GM21723 (cell line): ENCODE results near the gene FERMT3.

Experiments
- ATAC-seq: cut with Tn5 transposase; IDR thresholded peaks from one replicate; pipeline ENCODE4 v1.9.1; 2021; ENCODE audit warnings: mild to moderate bottlenecking, moderate library complexity; ENCODE audit not compliant: unreplicated experiment

Gene FERMT3

GRCh38 chr11:64262271-64263002 lies 55.9 kb downstream of the FERMT3 start:
- no peak for ATAC-seq

DNA sequence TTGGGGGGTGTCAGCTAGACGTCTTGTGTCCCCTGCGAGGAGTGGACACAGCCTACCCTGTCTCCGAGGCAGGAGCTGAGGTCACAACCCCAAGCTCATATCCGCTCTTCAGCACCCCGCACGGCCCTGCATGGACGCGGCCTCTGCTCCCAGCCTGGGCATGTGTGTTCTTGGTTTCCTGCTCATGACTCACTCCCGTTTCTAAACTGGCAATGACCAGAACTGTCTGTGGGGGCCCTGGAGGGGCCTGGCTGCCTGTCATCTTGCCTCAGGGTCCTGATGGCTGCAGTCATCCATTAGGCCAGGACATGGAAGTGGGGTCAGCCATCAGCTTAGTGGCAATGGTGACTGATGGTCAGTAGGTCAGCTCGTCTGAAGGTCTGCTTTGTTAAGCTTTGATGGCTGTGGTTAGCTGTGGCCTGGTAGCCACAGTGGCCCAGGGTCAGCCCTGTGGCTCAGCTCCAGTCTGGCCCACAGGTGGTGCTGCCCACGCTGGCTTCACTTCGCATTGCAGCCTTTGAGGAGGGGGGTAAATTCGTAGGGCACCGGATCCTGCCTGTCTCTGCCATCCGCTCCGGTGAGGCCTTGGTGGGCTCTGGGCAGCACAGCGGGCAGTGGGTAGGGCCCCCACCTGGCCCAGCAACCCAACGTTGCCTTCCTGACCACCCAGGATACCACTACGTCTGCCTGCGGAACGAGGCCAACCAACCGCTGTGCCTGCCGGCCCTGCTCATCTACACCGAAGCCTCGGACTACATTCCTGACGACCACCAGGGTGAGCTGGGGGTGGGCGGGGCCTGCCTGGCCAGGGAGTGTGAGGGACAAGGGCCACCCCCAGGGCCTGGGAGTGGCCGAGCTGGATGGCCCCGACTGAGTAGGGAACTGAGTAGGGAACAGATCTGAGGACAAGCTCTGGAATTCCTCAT lies 56.8 kb downstream of the FERMT3 start:
- no peak for ATAC-seq

DNA sequence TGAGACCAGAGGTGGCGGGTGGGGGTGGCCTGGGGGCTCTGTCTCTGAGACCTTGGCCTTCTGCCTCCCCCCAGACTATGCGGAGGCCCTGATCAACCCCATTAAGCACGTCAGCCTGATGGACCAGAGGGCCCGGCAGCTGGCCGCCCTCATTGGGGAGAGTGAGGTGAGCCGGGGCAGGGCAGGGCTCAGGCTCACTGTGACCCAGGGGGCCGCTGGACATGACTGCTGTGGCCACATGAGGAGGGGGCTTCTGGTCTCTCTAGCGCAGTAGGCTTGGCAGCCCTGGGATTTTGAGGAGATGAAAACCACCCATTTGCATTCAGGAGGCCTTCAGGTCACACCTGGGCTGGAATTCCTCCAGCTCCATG lies 57.4 kb downstream of the FERMT3 start:
- ATAC-seq = no peak

DNA sequence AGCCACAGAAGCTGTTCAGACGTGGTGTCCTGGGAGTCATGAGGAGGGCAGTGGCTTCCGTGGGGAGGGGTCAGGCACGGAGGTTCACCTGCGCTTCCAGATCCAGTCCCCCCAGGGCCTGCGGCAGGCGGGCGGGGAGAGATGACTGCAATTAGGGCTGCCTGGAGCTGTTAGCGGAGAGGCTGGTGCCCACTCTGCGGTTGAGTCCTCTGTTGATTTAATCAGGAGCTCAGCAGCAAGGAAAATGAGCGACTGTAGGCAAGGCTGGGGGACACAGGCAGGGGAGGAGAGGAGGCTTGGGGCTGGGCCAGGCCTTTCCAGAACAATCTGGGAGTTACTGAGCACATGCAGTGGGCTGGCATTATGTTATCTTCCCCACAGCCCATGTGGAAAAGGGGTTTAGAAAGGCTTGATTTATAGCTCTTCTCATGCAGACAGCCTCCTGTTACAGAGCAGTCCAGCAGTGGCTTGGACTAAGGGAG lies 57.9 kb downstream of the FERMT3 start:
- ATAC-seq = no peak

DNA sequence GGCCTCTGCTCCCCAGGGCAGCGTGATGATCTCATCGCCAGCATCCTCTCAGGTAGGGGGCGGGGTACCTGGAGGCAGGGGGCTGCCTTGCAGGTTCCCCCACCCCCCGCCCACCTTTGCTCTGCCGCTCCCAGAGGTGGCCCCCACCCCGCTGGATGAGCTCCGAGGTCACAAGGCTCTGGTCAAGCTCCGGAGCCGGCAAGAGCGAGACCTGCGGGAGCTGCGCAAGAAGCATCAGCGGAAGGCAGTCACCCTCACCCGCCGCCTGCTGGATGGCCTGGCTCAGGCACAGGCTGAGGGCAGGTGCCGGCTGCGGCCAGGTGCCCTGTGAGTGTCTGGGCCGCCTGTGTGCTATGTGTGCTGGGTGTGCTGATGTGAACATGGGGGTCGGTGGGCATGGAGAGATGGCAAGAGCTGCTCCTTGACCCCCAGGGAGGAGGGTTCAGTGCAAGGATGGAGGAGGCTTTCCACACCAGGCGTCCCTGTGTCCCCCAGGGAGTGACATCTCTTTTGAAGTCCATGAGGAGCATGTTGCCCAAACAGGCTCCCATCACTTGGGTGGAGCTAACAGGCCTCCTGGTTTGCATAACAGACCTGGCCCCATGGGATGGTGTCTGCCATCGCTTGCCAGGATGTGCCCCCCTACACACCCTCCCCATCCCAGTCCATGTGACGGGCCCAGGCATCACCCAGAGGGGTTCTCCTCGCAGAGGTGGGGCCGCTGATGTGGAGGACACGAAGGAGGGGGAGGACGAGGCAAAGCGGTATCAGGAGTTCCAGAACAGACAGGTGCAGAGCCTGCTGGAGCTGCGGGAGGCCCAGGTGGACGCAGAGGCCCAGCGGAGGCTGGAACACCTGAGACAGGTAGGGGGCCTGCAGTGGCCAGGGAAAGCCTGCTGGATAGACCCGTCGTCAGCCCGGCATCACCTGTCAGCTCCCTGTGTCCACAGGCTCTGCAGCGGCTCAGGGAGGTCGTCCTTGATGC lies 58.9 kb downstream of the FERMT3 start:
- ATAC-seq = no peak

- ATAC-seq = no peak
Observed at GRCh38 chr11:64266339-64266738, 59.8 kb downstream of the FERMT3 start.

- ATAC-seq = no peak
Observed at GRCh38 chr11:64267207-64267945, 60.9 kb downstream of the FERMT3 start.

DNA sequence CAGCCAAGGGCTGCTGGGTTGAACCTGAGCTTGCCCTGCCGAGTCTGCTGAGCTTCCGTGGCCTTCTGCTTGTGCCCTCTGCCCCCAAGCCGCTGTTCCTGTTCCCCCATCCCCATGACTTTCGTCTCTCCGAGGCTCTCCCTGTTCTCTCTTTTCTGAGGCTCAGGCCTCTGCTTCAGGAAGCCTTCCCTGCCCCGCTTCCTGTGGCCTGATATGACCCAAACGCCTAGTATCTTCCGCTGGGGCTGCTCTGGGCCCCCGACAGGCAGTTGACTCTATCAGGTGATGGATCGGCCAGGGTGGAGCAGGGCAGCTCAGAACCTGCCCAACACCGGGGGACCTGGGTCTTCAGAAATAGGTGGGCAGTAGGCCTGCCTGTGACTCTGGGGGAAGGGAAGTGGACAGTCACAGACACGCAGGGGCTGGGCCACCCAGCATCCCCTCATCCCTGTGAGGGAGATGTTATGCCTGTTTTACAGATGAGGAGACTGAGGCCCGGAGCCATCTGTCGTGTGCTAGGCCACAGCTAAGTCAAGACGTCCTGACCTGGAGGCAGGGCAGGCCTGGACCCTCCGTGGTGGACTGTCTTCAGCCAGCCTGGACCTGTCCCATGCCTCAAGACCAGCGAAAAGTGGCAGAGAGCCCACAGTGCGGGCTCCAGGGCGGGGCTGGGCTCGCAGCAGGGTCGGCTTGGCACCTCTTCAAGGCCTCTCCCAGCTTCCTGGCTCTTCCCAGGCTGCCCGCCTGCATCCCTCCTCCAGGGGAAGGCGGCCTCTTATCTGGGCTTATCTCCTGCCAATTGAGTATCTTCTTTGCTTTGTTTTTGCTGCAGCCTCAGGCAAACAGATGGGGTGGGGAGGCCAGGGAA lies 61.7 kb downstream of the FERMT3 start:
- no peak for ATAC-seq

DNA sequence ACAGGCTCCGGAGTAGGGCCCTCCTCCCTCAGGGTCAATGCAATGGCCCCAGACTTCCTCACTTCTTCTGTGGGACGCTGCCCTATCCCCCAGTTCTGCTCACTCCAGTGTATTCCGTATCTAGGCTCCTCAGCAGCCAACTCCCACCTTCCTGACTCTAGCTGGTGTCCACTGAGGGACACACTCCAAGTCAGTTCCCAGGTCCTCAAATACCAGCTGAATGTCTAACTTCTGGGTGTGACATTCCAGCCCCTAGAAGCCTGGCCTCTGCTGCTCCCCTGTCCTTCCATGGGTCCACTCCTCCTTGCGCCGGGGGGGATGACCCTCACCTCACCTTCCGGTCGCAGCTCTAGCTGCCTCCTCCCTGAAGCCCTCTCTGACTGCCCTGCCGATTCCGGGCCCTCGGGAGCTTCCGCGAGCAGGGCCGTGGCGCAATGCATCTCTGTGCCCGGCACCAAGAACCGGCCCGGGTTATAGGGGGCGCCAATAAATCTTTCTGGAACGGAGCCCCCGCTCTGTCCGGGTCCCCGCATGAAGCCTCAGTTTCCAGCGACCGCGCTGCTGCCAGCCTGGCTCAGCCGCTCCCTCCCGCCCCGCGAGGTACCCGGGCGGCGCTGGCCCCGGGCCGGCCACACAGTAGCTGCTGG lies 62.5 kb downstream of the FERMT3 start:
- ATAC-seq = peak; percentile 14

DNA sequence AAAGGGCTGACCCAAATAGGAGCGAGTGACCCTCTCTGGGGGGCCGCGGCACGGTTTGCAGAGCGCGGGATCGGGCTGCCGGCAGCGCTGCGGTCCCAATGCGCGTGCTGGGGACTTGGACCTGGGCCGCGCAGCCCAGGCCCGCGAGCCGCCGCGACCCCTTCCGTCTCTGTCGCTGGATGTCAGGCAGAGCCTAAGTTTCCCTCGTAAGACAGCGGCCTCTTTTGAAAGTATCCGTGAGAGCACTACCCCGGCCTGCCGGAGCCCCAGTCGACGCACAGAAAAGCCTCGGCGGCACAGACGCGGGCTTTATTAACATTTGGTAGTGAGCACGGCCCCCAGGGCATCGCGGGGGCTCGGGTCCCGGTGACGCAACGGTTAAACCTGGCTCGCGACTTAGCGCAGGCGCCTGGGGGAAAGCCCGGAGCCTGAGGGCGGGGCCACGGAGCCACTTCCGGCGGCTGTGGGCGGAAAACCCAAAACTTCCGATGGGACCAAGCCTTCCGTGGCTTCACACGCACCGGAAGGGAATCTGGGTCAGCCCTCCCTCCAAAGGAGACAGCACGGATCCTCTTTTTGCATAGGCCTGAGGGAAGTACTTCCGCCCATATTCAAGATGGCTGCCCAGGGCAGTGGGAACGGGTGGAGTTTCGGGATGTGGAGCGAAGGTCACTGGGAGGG lies 63.2 kb downstream of the FERMT3 start:
- peak; percentile 70 for ATAC-seq
